Activated naive CD4-positive, alpha-beta T cell treated with anti-CD3 and anti-CD28 coated beads for 36 hours (primary cell): ENCODE data around the gene MORN2. TPM values are rescaled to one million over a fixed set of nuclear protein-coding genes. Genes with fewer than 3 reads are reported as not detected.

Experiments
- CTCF ChIA-PET: fragments of 350-600 bp; sonication (Branson Sonifier 250); formaldehyde crosslinking; loops from one replicate; lab custom pipeline; 2021; ENCODE audit warnings: antibody characterized with exemption; lab: Charles Lee
- DNase-seq: peaks from one replicate; pipeline ENCODE4 v3.0.0-alpha.2; 2020
- H3K27ac Mint-ChIP-seq: one replicate; pipeline ENCODE4 v1.8.0; 2021; ENCODE audit warnings: mild to moderate bottlenecking, mixed read lengths
- H3K27me3 Mint-ChIP-seq: one replicate; pipeline ENCODE4 v1.8.0; 2021; ENCODE audit warnings: low read depth, mixed read lengths
- H3K36me3 Mint-ChIP-seq: one replicate; pipeline ENCODE4 v1.8.0; 2021; ENCODE audit warnings: low read depth, mixed read lengths
- H3K4me1 Mint-ChIP-seq: one replicate; pipeline ENCODE4 v1.8.0; 2021; ENCODE audit warnings: low read depth, mixed read lengths
- H3K4me3 Mint-ChIP-seq: one replicate; pipeline ENCODE4 v1.8.0; 2021; ENCODE audit warnings: mild to moderate bottlenecking, moderate library complexity, mixed read lengths
- H3K9me3 Mint-ChIP-seq: one replicate; pipeline ENCODE4 v1.8.0; 2021; ENCODE audit warnings: mixed read lengths
- intact Hi-C: fragments of 100-400 bp; cut with micrococcal nuclease; formaldehyde crosslinking; loops from one replicate; pipeline ENCODE4 v1.15.1; 2023
- total RNA-seq, 2 experiments: library from RNA; stranded (reverse); gene quantifications; one replicate each; pipeline ENCODE4 v1.2.3, GENCODE V29; 2021

The MORN2 gene
- total RNA-seq, 2 experiments from 2014 or later = 5.1 to 6.2 TPM

DNA sequence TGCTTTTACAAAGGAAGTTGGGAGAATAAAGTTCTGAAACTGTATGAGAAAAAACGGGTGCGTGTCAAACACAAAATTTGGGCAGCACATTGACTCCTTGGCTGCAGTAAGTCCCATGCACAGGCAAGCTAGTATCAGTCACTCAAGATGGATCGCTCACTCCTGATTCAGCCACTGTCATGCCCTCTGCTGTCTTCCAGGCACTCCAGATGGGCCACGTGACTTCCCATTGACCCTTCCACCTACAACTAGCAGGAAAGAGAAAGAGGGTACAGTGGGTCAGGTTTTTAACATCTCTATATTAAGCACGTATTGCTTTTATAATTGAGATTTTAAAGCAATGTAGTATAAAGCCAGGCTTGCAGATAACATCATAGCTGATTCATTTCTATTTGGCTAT is 22.5 kb downstream of the MORN2 start:
- CTCF ChIA-PET = no interaction called here
- DNase-seq = no peak
- intact Hi-C loops = no loop called here
- no peak overlapping the region for H3K27ac Mint-ChIP-seq
- H3K27me3 Mint-ChIP-seq = peaks cover 4% of the 10 kb centered on the region
- H3K36me3 Mint-ChIP-seq = no peaks in the 10 kb centered on the region
- H3K4me3 Mint-ChIP-seq = no peak overlapping the region
- H3K9me3 Mint-ChIP-seq = no peaks in the 10 kb centered on the region
- no peaks in the 10 kb centered on the region for H3K4me1 Mint-ChIP-seq

DNA sequence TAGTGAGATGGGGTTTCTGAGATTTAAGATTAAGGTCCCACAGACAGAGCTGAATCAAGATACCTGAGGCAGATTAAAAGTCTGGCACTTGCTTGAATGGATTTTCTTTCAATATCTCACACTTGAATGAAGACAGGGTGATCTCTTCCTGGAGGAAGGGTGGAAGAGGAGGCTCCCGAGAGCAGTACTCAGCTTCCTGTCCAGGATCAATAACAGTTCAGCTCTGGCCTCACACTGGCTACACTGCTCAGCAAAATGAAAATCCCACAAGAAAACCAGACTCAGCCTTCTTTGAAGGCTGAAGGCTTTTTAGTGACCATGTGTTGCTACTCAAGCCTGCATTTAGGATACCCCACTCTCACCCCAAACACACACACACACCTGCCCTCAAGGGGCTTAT is 24.9 kb downstream of the MORN2 start:
- H3K4me3 Mint-ChIP-seq = no peak overlapping the region
- intact Hi-C loops = no loop called here
- CTCF ChIA-PET = interaction anchor here (1.8 kb wide), 1 partner anchor 47 kb away, joined by 4 read pairs; no protein-coding TSS in a partner anchor
- H3K9me3 Mint-ChIP-seq = no peaks in the 10 kb centered on the region
- DNase-seq = no peak
- H3K27ac Mint-ChIP-seq = no peak overlapping the region
- no peaks in the 10 kb centered on the region for H3K4me1 Mint-ChIP-seq
- peaks cover 4% of the 10 kb centered on the region for H3K27me3 Mint-ChIP-seq
- no peaks in the 10 kb centered on the region for H3K36me3 Mint-ChIP-seq

DNA sequence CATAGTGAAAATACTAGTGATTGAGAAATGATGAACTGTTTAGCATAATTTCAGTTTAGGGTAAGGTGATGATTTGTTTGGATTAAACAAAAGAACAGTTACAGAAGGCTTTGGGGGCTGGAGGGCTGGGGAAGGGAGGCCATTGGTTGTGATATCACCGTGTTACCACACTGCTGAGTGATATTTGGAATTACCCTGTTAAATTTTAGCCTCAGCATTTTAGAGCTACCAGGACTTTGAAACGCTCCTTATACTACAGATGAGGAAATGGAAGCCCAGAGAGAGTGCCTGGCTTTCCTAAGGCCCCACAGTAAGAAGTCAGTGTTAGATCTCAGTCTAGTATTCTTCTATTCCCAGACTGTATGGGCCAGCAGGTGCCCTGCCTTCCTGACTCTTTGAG is 29.5 kb downstream of the MORN2 start:
- Mint-ChIP-seq H3K27me3 (no peaks in the 10 kb centered on the region), H3K36me3 (no peaks in the 10 kb centered on the region), H3K4me1 (peaks cover 8% of the 10 kb centered on the region), H3K4me3 (no peak overlapping the region), H3K9me3 (no peaks in the 10 kb centered on the region), H3K27ac (no peak overlapping the region)
- no peak for DNase-seq
- intact Hi-C loops = no loop called here
- CTCF ChIA-PET = no interaction called here

DNA sequence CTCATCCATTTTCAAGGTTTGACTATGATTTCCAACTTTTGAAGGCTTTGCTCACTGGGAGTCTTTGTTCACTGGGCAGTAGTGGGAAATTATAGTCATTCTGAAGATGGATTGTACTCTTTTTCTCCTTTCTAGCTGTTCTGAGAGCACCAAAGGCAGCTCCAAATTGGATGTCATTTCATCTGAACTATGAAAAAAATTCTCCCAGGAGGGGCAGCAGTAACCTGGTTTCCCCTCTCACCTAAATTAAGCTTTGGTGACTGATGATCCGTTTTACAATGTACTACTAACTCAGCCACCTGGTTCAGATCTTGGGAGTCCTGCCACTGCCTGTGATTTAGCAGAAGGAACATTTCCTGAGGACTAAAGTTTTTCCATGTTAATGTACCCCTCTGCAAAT is 31.5 kb downstream of the MORN2 start:
- intact Hi-C loops = no loop called here
- H3K27me3 Mint-ChIP-seq = no peaks in the 10 kb centered on the region
- H3K9me3 Mint-ChIP-seq = no peaks in the 10 kb centered on the region
- H3K27ac Mint-ChIP-seq = no peak overlapping the region
- no peak for DNase-seq
- CTCF ChIA-PET = no interaction called here
- H3K4me3 Mint-ChIP-seq = no peak overlapping the region
- H3K4me1 Mint-ChIP-seq = peaks cover 8% of the 10 kb centered on the region
- no peaks in the 10 kb centered on the region for H3K36me3 Mint-ChIP-seq

GRCh38 chr2:38907743-38908562 is 32.2 kb downstream of the MORN2 start:
- intact Hi-C loops = no loop called here
- H3K4me1 Mint-ChIP-seq = peaks cover 8% of the 10 kb centered on the region
- no peaks in the 10 kb centered on the region for H3K27me3 Mint-ChIP-seq
- H3K36me3 Mint-ChIP-seq = no peaks in the 10 kb centered on the region
- H3K27ac Mint-ChIP-seq = no peak overlapping the region
- no peak overlapping the region for H3K4me3 Mint-ChIP-seq
- H3K9me3 Mint-ChIP-seq = no peaks in the 10 kb centered on the region
- CTCF ChIA-PET = no interaction called here
- DNase-seq = no peak

DNA sequence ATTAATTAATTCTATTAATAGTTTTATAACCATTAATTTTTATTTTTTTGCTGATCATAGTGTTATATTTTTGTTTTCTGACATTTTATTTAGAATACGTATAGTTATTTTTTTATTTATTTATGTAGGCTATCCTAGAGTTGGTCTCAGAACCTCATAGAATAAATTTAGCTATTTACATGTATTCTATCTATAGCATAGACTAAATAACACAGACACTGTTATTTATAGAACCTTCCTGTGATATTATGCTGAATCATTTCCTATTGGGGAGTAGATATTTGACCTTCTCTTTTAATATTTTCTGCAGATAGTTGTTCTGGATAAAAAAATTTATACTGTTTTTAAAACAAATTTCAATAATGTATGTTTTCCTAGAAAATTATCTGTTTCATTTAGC is 34.1 kb downstream of the MORN2 start:
- no peak for DNase-seq
- Mint-ChIP-seq H3K9me3 (no peaks in the 10 kb centered on the region), H3K27me3 (no peaks in the 10 kb centered on the region), H3K36me3 (no peaks in the 10 kb centered on the region), H3K27ac (no peak overlapping the region), H3K4me3 (no peak overlapping the region), H3K4me1 (peaks cover 8% of the 10 kb centered on the region)
- intact Hi-C loops = no loop called here
- CTCF ChIA-PET = no interaction called here

- intact Hi-C loops = no loop called here
- Mint-ChIP-seq H3K27ac (no peak overlapping the region), H3K9me3 (no peaks in the 10 kb centered on the region)
Observed at GRCh38 chr2:38911191-38911590, 35.4 kb downstream of the MORN2 start.

DNA sequence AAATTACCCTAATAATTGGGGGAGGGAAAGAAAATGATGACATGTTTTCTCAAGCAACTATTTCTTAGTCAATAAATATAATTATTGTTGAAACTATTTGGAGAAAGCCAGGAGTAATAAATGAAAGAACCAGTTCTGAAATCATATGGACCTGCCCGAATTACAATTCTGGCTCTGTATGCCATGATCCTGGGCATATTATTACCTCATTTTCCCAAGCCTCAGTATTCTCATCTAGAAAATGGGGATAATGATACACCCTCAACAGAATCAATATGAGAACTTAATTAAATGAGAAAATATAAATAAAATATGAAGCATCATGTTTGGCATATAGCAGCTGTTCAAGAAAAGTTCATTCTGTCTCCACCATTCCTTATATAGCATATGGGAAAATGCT is 36.8 kb downstream of the MORN2 start:
- intact Hi-C loops = no loop called here
- Mint-ChIP-seq H3K36me3 (no peaks in the 10 kb centered on the region), H3K27me3 (no peaks in the 10 kb centered on the region), H3K4me3 (no peak overlapping the region), H3K9me3 (no peaks in the 10 kb centered on the region), H3K27ac (no peak overlapping the region), H3K4me1 (peaks cover 8% of the 10 kb centered on the region)
- no peak for DNase-seq
- CTCF ChIA-PET = interaction anchor here (0.6 kb wide), 1 partner anchor 772 kb away, joined by 3 read pairs; no protein-coding TSS in a partner anchor

More at GRCh38 chr2:38911191-38911590, 35.4 kb downstream of the MORN2 start:
- Mint-ChIP-seq H3K36me3 (no peaks in the 10 kb centered on the region), H3K4me3 (no peak overlapping the region), H3K4me1 (peaks cover 8% of the 10 kb centered on the region), H3K27me3 (no peaks in the 10 kb centered on the region)
- DNase-seq = no peak
- CTCF ChIA-PET = no interaction called here

- DNase-seq = no peak
- Mint-ChIP-seq H3K36me3 (no peaks in the 10 kb centered on the region), H3K27ac (no peak overlapping the region), H3K27me3 (no peaks in the 10 kb centered on the region), H3K9me3 (no peaks in the 10 kb centered on the region), H3K4me3 (no peak overlapping the region), H3K4me1 (no peaks in the 10 kb centered on the region)
- intact Hi-C loops = no loop called here
- CTCF ChIA-PET = interaction anchor here (0.6 to 1.3 kb wide), 3 partner anchors 9 to 26 kb away, joined by 3 to 5 read pairs (median 3); no protein-coding TSS in a partner anchor
Observed at GRCh38 chr2:38922389-38922788, 46.6 kb downstream of the MORN2 start.

DNA sequence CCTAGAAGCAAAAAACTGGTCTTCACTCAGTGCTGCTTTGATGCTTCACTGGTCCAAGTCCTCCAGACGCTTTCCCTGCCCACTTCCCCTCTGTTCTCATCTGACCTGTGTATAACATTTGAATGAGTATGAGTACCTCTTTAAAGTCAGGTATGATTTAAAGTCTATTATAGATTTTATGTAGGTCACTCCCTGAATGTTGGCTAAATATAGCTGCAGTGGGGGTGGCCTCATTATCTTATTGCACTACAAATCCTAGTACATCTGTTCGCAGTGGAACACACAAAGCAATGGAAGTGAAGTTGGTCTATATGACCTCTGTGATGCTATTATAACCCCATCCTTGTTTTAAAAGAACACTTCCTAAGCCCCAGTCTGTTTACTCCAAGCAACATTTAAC is 47.1 kb downstream of the MORN2 start:
- H3K36me3 Mint-ChIP-seq = no peaks in the 10 kb centered on the region
- no peaks in the 10 kb centered on the region for H3K9me3 Mint-ChIP-seq
- no peaks in the 10 kb centered on the region for H3K4me1 Mint-ChIP-seq
- no peak overlapping the region for H3K27ac Mint-ChIP-seq
- no peak for DNase-seq
- no peaks in the 10 kb centered on the region for H3K27me3 Mint-ChIP-seq
- H3K4me3 Mint-ChIP-seq = no peak overlapping the region
- CTCF ChIA-PET = interaction anchor here (1.3 kb wide), 2 partner anchors 24 to 25 kb away, joined by 3 to 5 read pairs; no protein-coding TSS in a partner anchor
- intact Hi-C loops = no loop called here

DNA sequence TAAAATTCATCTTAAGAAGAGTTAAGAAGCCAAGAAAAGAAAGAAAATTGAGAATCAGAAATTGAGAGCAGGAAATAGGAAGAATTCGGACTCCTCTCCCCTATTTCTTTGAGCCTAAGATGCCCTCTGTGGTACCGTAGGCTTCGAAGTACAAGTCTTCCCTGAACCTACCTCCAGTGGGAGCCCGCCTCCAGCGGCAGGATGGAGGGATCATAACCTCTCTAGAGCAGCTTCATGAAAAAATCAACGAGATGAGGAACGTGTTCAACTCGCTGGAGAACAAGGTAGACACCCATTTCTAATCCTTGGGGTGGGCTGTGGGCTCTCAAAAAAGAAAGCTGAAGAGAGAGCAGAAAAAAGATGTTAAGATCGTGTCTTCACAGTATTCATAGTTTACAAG is 50.2 kb downstream of the MORN2 start:
- CTCF ChIA-PET = no interaction called here
- H3K27ac Mint-ChIP-seq = no peak overlapping the region

DNA sequence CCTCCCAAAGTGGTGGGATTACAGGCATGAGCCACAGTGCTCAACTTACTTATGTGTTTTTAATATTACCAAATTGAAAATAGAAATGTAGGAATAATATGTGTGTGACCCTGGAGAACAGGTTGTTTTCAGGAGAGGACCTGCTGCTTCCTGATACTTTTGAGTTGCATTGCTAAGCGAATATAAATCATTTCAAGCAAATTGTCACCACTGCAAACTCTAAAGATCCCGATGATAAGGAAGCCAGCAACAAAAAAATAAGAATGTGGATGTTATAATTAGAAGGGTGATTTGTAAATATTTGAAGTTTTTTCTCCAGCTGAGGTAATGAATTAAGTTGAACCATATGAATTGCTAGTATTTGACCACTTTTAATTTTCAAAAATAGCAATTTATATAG is 54.8 kb downstream of the MORN2 start:
- H3K36me3 Mint-ChIP-seq = no peaks in the 10 kb centered on the region
- H3K4me1 Mint-ChIP-seq = peaks cover 1% of the 10 kb centered on the region
- H3K27me3 Mint-ChIP-seq = no peaks in the 10 kb centered on the region
- no peaks in the 10 kb centered on the region for H3K9me3 Mint-ChIP-seq
- no peak overlapping the region for H3K4me3 Mint-ChIP-seq
- no peak for DNase-seq
- CTCF ChIA-PET = interaction anchor here (2.3 kb wide), 1 partner anchor 17 kb away, joined by 16 read pairs; no protein-coding TSS in a partner anchor
- no peak overlapping the region for H3K27ac Mint-ChIP-seq
- intact Hi-C loops = no loop called here

More for the DNA sequence above, 50.2 kb downstream of the MORN2 start:
- Mint-ChIP-seq H3K9me3 (no peaks in the 10 kb centered on the region), H3K4me3 (no peak overlapping the region), H3K27me3 (no peaks in the 10 kb centered on the region), H3K36me3 (no peaks in the 10 kb centered on the region), H3K4me1 (no peaks in the 10 kb centered on the region)
- intact Hi-C loops = no loop called here
- DNase-seq = no peak
